OCI-LY3 (cell line): Measurements from ENCODE around the gene LAG3.

Experiments
- H2AFZ ChIP-seq: fragments of 200-600, 300-600 bp; shearing (Covaris generic); 2 replicates; pipeline ENCODE4 v1.6.0; 2014; ENCODE audit warnings: antibody characterized with exemption, low read depth, low read length
- H3K27ac ChIP-seq: fragments of 200-600, 300-600 bp; sonication (generic); 2 replicates; pipeline ENCODE4 v1.5.1; 2014; ENCODE audit warnings: mild to moderate bottlenecking, low read length, moderate library complexity, mixed read lengths
- H3K27me3 ChIP-seq: fragments of 200-600, 300-600 bp; sonication (generic); 2 replicates; pipeline ENCODE4 v1.6.1; 2014; ENCODE audit warnings: low read depth, low read length, mixed read lengths
- H3K36me3 ChIP-seq: fragments of 200-600, 300-600 bp; sonication (generic); replicated peaks from 2 replicates; pipeline ENCODE3; 2014; ENCODE audit warnings: low read depth, low read length, mixed read lengths
- H3K4me1 ChIP-seq: fragments of 300-600, 200-600 bp; sonication (generic); 2 replicates; pipeline ENCODE4 v1.6.1; 2014; ENCODE audit warnings: low read length, mixed read lengths
- H3K4me2 ChIP-seq: fragments of 200-600, 300-600 bp; sonication (generic); 2 replicates; pipeline ENCODE4 v1.6.1; 2014; ENCODE audit warnings: low read length, mixed read lengths
- H3K4me3 ChIP-seq: fragments of 300-600, 200-600 bp; sonication (generic); 2 replicates; pipeline ENCODE4 v1.5.1; 2014; ENCODE audit warnings: antibody characterized with exemption, mild to moderate bottlenecking, low read length, moderate library complexity
- H3K79me2 ChIP-seq: fragments of 300-600, 200-600 bp; shearing (Covaris generic); 2 replicates; pipeline ENCODE4 v1.6.1; 2014; ENCODE audit warnings: mild to moderate bottlenecking, low read length, mixed read lengths
- H3K9ac ChIP-seq: fragments of 300-600, 200-600 bp; shearing (Covaris generic); 2 replicates; pipeline ENCODE4 v1.6.0; 2014; ENCODE audit warnings: mild to moderate bottlenecking, low read length, moderate library complexity
- H3K9me3 ChIP-seq: fragments of 200-600, 300-600 bp; shearing (Covaris generic); 2 replicates; pipeline ENCODE4 v1.6.1; 2014; ENCODE audit warnings: low read length, mixed read lengths; ENCODE audit not compliant: insufficient read depth
- H4K20me1 ChIP-seq: fragments of 200-600, 300-600 bp; sonication (generic); 2 replicates; pipeline ENCODE4 v1.6.1; 2016; ENCODE audit warnings: low read length, mixed read lengths; ENCODE audit not compliant: insufficient read depth
- EZH2phosphoT487 ChIP-seq: fragments of 200-600 bp; shearing (Covaris generic); IDR thresholded peaks from 2 replicates; pipeline ENCODE4 v1.6.1; 2018; ENCODE audit warnings: antibody characterized with exemption, mixed run types, low read depth
- TF ChIP-seq, protein P1 (sequence below): fragments of 200-600, 300-600 bp; sonication (generic); IDR thresholded peaks from 2 replicates; pipeline ENCODE4 v1.5.1; 2014; ENCODE audit warnings: antibody characterized with exemption, low read length, low read depth

LAG3 gene

DNA sequence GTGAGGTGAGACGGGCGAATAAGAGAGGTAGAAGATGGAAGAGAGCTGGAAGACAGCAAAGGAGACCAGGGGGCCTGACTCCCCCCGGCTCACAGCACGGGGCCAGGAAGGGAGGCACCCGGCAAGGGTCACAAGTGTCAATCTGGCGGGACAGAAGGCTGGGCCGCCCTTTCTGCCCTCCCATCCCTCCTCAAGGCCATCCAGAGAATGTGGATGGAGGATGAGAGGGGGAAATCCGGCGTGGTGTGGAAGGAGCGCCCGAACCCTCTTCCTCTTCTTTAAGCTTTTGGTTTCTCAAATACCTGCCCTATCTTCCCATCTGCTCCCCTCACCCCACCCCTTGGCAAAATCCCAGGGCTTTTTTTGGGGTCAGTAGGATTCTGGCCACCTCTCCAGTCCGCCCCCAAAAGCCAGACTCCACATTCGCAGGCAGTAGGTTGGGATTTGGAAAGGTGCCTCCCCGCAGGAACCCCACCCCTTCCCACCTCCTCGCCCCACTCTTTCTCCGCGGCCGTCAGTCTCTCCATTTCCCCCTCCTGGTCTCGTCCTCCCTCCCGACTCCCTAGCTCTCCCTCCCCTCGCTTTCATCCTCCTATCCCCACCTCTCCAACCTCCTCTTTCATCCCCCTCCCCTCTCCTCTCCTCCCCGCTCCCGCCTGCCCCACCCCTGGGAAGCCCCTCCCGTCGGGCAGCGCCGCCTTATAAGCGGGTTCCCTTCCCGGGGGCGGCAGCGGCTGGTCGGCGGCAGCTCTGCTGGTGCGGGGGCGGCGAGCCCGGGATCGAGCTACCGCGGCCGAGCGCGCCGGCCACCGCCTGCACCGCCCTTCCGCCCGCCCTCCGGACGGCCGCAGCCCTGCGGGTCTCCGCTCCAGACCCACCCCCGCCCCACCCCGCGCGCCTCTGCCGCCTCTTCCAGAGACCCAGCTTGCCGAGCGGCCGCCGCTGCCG is 6.4 kb upstream of the LAG3 start, which contains the start of gene PTMS:
PTMS (plus strand) TSS at position 730 of the 948 bp plus-strand sequence. CDS start 343 bp downstream, outside the sequence.
- Histone ChIP-seq H3K9ac (peak within 1 kb of the TSS; percentile 60), H2AFZ (peak within 1 kb of the TSS; percentile 67; the same call in 1 of the 2 replicates), H3K36me3 (no peaks in the 10 kb centered on the region), H3K27me3 (peaks cover 59% of the 10 kb centered on the region), H3K4me1 (peaks cover 30% of the 10 kb centered on the region), H3K9me3 (no peaks in the 10 kb centered on the region), H3K27ac (no peak within 1 kb of the TSS), H3K79me2 (no peaks in the 10 kb centered on the region), H3K4me3 (peak within 1 kb of the TSS; percentile 91), H3K4me2 (peak within 1 kb of the TSS; percentile 94), H4K20me1 (no peaks in the 10 kb centered on the region)
- TF ChIP-seq, protein P1, sequence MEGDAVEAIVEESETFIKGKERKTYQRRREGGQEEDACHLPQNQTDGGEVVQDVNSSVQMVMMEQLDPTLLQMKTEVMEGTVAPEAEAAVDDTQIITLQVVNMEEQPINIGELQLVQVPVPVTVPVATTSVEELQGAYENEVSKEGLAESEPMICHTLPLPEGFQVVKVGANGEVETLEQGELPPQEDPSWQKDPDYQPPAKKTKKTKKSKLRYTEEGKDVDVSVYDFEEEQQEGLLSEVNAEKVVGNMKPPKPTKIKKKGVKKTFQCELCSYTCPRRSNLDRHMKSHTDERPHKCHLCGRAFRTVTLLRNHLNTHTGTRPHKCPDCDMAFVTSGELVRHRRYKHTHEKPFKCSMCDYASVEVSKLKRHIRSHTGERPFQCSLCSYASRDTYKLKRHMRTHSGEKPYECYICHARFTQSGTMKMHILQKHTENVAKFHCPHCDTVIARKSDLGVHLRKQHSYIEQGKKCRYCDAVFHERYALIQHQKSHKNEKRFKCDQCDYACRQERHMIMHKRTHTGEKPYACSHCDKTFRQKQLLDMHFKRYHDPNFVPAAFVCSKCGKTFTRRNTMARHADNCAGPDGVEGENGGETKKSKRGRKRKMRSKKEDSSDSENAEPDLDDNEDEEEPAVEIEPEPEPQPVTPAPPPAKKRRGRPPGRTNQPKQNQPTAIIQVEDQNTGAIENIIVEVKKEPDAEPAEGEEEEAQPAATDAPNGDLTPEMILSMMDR = no peak
- TF ChIP-seq EZH2phosphoT487 = no peak

GRCh38 chr12:6766651-6767349 is 5.5 kb upstream of the LAG3 start:
- no peaks in the 10 kb centered on the region for H3K9me3 ChIP-seq
- peaks cover 64% of the 10 kb centered on the region for H3K27me3 ChIP-seq
- H3K4me3 ChIP-seq = peak overlapping the region; percentile 91
- no peak overlapping the region for H3K27ac ChIP-seq
- no peaks in the 10 kb centered on the region for H3K36me3 ChIP-seq
- no peaks in the 10 kb centered on the region for H4K20me1 ChIP-seq
- TF ChIP-seq, protein P1 = peak; percentile 63
- TF ChIP-seq EZH2phosphoT487 = no peak
- peak overlapping the region; percentile 67; the same call in 1 of the 2 replicates for H2AFZ ChIP-seq
- H3K4me2 ChIP-seq = peak overlapping the region; percentile 94
- H3K4me1 ChIP-seq = peaks cover 39% of the 10 kb centered on the region
- H3K79me2 ChIP-seq = no peaks in the 10 kb centered on the region
- H3K9ac ChIP-seq = peak overlapping the region; percentile 60

DNA sequence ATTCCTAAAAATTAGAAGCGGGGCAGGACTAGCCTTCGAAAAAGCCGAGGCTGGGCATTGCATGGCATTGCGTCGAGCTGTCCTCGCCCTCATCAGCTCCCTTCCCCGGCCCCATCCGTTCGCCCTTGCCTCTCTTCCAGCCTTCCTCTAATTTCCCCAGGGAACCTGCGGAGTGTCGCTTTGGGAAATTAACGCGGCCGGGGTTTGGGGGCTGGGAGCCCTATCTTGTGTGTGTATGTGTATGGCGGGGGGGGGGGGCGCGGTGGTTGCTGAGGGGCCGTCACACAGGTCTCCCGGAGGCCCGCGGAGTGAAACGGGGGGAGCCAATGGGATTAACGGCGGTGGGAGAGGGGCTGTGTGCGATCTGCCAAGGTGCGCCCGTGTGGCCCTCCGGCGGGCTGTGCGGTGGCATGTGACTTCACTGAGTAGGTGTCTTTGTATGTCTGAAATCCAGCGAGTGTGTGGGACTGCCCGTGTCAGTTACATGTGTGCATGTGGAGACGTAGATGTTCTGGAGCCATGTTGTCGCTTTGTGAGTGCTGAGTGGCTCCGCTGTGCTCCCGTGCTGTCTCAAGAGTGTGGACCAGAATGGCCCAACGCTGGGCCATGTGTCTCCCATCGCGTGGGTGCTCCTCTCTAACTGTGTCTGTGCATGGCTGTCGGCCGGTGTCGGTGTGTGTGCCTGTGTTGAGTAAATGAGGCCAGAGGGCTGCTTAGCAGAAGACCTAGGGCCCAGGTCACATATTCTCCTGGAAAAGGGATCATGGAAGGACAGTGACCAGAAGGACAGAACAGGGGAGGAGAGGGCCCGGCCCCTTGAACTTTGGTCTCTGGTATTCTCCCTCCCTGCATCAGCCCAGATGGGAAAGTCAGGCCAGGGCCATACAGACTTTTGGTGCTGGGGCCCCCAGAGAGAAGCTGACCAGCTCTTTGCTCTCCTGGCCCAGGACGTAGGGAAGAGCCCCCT is 4.7 kb upstream of the LAG3 start:
- Histone ChIP-seq H3K9ac (peak overlapping the region; percentile 60), H3K4me3 (peak overlapping the region; percentile 91), H4K20me1 (no peaks in the 10 kb centered on the region), H3K27ac (no peak overlapping the region), H3K4me2 (peak overlapping the region; percentile 94), H3K79me2 (no peaks in the 10 kb centered on the region), H3K4me1 (peaks cover 48% of the 10 kb centered on the region), H3K27me3 (peaks cover 63% of the 10 kb centered on the region), H3K9me3 (no peaks in the 10 kb centered on the region), H3K36me3 (no peaks in the 10 kb centered on the region), H2AFZ (no peak overlapping the region)
- TF ChIP-seq EZH2phosphoT487 = no peak
- TF ChIP-seq, protein P1 = no peak
